Mesenchymal stem cell (in vitro differentiated cells and primary cell): Measurements from ENCODE around the gene TMEM141.
A peak's percentile ranks its signal among the peaks of the same experiment; 100 is the strongest.

Experiments used
- DNase-seq: peaks from one replicate; pipeline ENCODE4 v3.0.0-alpha.2; 2013
- H2AFZ ChIP-seq: one replicate; pipeline ENCODE4 v1.6.1; 2013; ENCODE audit warnings: low read depth, mild to moderate bottlenecking, control low read depth, inconsistent platforms, low read length, moderate library complexity
- H2AK5ac ChIP-seq: 2 replicates; pipeline ENCODE4 v1.6.1; 2013; ENCODE audit warnings: low read length, moderate library complexity, mild to moderate bottlenecking, inconsistent platforms; ENCODE audit not compliant: severe bottlenecking
- H2BK120ac ChIP-seq: one replicate; pipeline ENCODE4 v1.6.1; 2013; ENCODE audit warnings: low read depth, mild to moderate bottlenecking, inconsistent platforms, low read length, moderate library complexity
- H2BK12ac ChIP-seq, 2 experiments: one replicate each; pipeline ENCODE4 v1.6.1; 2013; ENCODE audit warnings: inconsistent platforms in 2 of 2, low read length in 2 of 2, mild to moderate bottlenecking in 2 of 2, moderate library complexity in 2 of 2, control low read depth in 1 of 2
- H2BK15ac ChIP-seq: one replicate; pipeline ENCODE4 v1.6.1; 2013; ENCODE audit warnings: mild to moderate bottlenecking, low read depth, inconsistent platforms; ENCODE audit not compliant: poor library complexity, severe bottlenecking
- H2BK5ac ChIP-seq: 2 replicates; pipeline ENCODE4 v1.6.1; 2013; ENCODE audit warnings: low read depth, mild to moderate bottlenecking, low read length, control low read depth, inconsistent platforms; ENCODE audit not compliant: poor library complexity, severe bottlenecking
- H3K14ac ChIP-seq, 2 experiments: one replicate each; pipeline ENCODE4 v1.6.1; 2013; ENCODE audit warnings: inconsistent platforms in 2 of 2, low read length in 2 of 2, control low read depth in 1 of 2, mild to moderate bottlenecking in 1 of 2, moderate library complexity in 1 of 2
- H3K18ac ChIP-seq, 2 experiments: one replicate each; pipeline ENCODE4 v1.6.1; 2013; ENCODE audit warnings: inconsistent platforms in 2 of 2, low read length in 2 of 2, control low read depth in 1 of 2, low read depth in 1 of 2, mild to moderate bottlenecking in 1 of 2
- H3K23ac ChIP-seq, 2 experiments: one replicate each; pipeline ENCODE4 v1.6.1; 2013; ENCODE audit warnings: inconsistent platforms in 2 of 2, low read length in 2 of 2, mild to moderate bottlenecking in 2 of 2, moderate library complexity in 2 of 2, control low read depth in 1 of 2
- H3K27ac ChIP-seq: 2 replicates; pipeline ENCODE4 v1.5.1; 2013; ENCODE audit warnings: mild to moderate bottlenecking, moderate library complexity, low read length, control low read depth, inconsistent platforms; ENCODE audit not compliant: poor library complexity, severe bottlenecking
- H3K27me3 ChIP-seq, 2 experiments: 2 replicates each; pipeline versions ENCODE4 v1.6.1 to v1.7.0; 2013; ENCODE audit warnings: low read length in 2 of 2, mild to moderate bottlenecking in 2 of 2, moderate library complexity in 2 of 2, control low read depth in 1 of 2, inconsistent platforms in 1 of 2; ENCODE audit not compliant: control insufficient read depth in 1 of 2, insufficient read depth in 1 of 2
- H3K36me3 ChIP-seq, 2 experiments: 2 replicates each; pipeline versions ENCODE4 v1.6.1 to v1.7.0; 2013; ENCODE audit warnings: low read length in 2 of 2, control low read depth in 1 of 2, inconsistent platforms in 1 of 2, low read depth in 1 of 2, mild to moderate bottlenecking in 1 of 2; ENCODE audit not compliant: insufficient read depth in 2 of 2, control insufficient read depth in 1 of 2
- H3K4ac ChIP-seq, 2 experiments: one replicate each; pipeline ENCODE4 v1.6.1; 2013; ENCODE audit warnings: inconsistent platforms in 2 of 2, low read length in 2 of 2, mild to moderate bottlenecking in 2 of 2, moderate library complexity in 2 of 2, control low read depth in 1 of 2, low read depth in 1 of 2
- H3K4me1 ChIP-seq: 2 replicates; pipeline ENCODE4 v1.6.1; 2013; ENCODE audit warnings: low read depth, low read length, control low read depth; ENCODE audit not compliant: control insufficient read depth, insufficient read depth
- H3K4me2 ChIP-seq: 2 replicates; pipeline ENCODE4 v1.6.1; 2013; ENCODE audit warnings: low read length, mild to moderate bottlenecking, inconsistent platforms; ENCODE audit not compliant: poor library complexity, severe bottlenecking
- H3K4me3 ChIP-seq, 2 experiments: 2 replicates each; pipeline versions ENCODE4 v1.5.1 to v1.7.0; 2013; ENCODE audit warnings: low read length in 2 of 2, mild to moderate bottlenecking in 2 of 2, control low read depth in 1 of 2, low read depth in 1 of 2; ENCODE audit not compliant: insufficient read depth in 1 of 2
- H3K79me1 ChIP-seq: replicated peaks from 2 replicates; pipeline ENCODE4 v1.6.1; 2013; ENCODE audit warnings: mild to moderate bottlenecking, control low read depth, low read length, inconsistent platforms; ENCODE audit not compliant: poor library complexity, severe bottlenecking
- H3K9ac ChIP-seq: 2 replicates; pipeline ENCODE4 v1.7.0; 2013; ENCODE audit warnings: mild to moderate bottlenecking, low read length, moderate library complexity
- H3K9me3 ChIP-seq: 2 replicates; pipeline ENCODE4 v1.7.0; 2013; ENCODE audit warnings: mild to moderate bottlenecking, low read length; ENCODE audit not compliant: control insufficient read depth
- H4K8ac ChIP-seq: one replicate; pipeline ENCODE4 v1.6.1; 2013; ENCODE audit warnings: inconsistent platforms, mild to moderate bottlenecking, low read length, moderate library complexity
- H4K91ac ChIP-seq: one replicate; pipeline ENCODE4 v1.6.1; 2013; ENCODE audit warnings: mild to moderate bottlenecking, low read length, inconsistent platforms
- WGBS: methylation state at CpG from one replicate; pipeline ENCODE4 v1.1.7; 2013; ENCODE audit warnings: mixed read lengths; 5-methylcytosine and 5-hydroxymethylcytosine counted together

Gene TMEM141

DNA sequence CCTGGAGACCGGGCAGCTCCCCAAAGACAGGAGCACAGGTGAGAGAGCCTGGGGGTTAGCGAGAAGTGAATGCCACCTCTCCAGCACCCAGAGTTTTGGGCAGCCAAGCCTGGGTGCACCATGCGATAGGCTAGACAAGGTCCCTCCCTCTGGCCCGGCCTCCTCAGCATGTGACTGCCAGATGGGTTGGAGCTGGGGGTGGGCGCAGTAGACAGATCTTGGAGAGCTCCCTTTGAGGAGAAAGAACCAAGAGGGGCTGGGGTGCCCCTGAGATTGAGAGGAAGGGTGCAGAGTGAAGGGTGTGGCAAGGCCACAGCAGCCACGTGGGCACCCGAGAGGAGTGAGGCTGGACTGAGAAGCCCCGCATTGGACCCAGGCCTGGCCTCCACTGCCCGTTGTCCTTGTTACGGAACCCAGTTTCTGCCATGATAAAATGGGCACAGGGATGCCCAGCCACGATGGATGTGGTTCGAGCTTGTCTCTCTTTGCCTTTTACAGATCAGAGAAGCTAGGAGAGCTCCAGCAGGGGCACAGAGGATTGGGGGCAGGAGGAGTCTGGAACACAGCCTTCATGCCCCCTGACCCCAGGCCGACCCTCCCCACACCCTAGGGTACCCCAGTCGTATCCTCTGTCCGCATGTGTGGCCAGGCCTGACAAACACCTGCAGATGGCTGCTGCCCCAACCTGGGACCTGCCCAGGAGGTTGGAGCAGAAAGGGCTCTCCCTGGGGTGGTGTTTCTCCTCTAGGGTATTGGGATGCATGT lies 1.4 kb downstream of the TMEM141 start:
- 93% methylated on average over 12 of the region's 15 CpGs for WGBS
- Histone ChIP-seq H4K91ac (peak overlapping the region; percentile 43), H3K4me1 (peaks cover 16% of the 10 kb centered on the region), H3K27ac (no peak overlapping the region), H2BK15ac (no peak overlapping the region), H3K9ac (peak overlapping the region; percentile 91), H2BK12ac (peak overlapping the region in 1 of 2 experiments; percentile 57), H3K18ac (peak overlapping the region in 1 of 2 experiments; percentile 9), H2BK5ac (no peak overlapping the region), H2AK5ac (no peak overlapping the region), H3K23ac (peak overlapping the region in 1 of 2 experiments; percentile 66), H4K8ac (no peak overlapping the region), H3K27me3 (peaks cover 8 to 21% of the 10 kb centered on the region in 2 experiments), H3K14ac (peak overlapping the region in 1 of 2 experiments; percentile 71), H3K4ac (peak overlapping the region in 1 of 2 experiments; percentile 87), H2AFZ (no peak overlapping the region), H3K4me2 (peak overlapping the region; percentile 80), H3K9me3 (no peaks in the 10 kb centered on the region), H3K36me3 (peaks cover 10 to 24% of the 10 kb centered on the region in 2 experiments), H3K79me1 (peaks cover 21% of the 10 kb centered on the region), H3K4me3 (peak overlapping the region in 1 of 2 experiments; percentile 91), H2BK120ac (no peak overlapping the region)
- DNase-seq: no peak

DNA sequence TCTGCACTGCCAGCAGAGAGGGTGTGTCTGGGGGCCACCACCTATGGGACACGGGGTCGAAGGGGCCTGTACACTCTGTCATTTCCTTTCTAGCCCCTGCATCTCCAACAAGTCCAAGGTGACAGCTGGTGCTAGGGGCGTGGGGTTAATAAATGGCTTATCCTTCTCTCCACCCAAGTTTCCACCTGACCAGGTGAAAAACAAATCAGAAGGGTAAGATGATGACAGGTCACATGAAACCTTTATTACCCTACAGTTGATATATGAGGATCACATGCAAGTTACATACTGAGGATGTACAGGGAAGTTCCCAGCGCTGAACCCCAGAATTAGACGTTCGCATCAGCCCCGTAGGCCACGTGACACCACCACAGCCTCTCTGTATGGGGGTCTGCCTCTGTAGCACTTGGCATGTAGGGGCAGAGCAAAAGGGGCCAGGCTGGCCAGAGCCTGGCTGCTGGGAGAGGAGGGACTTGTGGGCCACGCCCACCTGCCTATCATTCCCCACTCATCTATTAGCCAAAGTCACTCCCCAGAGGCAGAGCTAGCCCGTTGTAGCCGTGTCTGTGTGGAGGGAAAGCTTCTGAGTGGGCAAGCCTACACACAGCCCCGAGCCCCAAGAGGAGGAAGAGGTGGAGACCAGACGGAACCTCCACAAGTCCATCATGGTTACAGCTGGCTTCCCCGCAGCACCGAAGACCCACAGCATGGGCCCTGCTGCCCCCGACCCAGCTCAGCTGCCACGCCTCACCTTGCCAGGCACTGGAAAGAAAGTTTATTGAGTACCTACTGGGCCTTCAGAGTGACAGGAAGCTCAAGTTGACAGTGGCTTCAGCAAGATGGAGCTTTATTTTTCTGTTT lies 2.2 kb downstream of the TMEM141 start:
- H3K23ac ChIP-seq: no peak overlapping the region
- H3K4me3 ChIP-seq: no peak overlapping the region
- H2BK12ac ChIP-seq: peak overlapping the region in 1 of 2 experiments; percentile 35
- WGBS: 85% methylated on average over 15 of the region's 17 CpGs
- H4K91ac ChIP-seq: peak overlapping the region; percentile 43
- H2BK5ac ChIP-seq: no peak overlapping the region
- peaks cover 10 to 24% of the 10 kb centered on the region in 2 experiments for H3K36me3 ChIP-seq
- H2BK15ac ChIP-seq: no peak overlapping the region
- peaks cover 21% of the 10 kb centered on the region for H3K79me1 ChIP-seq
- H2AFZ ChIP-seq: no peak overlapping the region
- no peak overlapping the region for H3K4ac ChIP-seq
- no peak overlapping the region for H4K8ac ChIP-seq
- peaks cover 16% of the 10 kb centered on the region for H3K4me1 ChIP-seq
- H3K18ac ChIP-seq: no peak overlapping the region
- no peaks in the 10 kb centered on the region for H3K9me3 ChIP-seq
- no peak overlapping the region for H2AK5ac ChIP-seq
- H3K14ac ChIP-seq: no peak overlapping the region
- DNase-seq: no peak
- peaks cover 9 to 25% of the 10 kb centered on the region in 2 experiments for H3K27me3 ChIP-seq
- H3K27ac ChIP-seq: no peak overlapping the region
- no peak overlapping the region for H2BK120ac ChIP-seq
- no peak overlapping the region for H3K4me2 ChIP-seq
- no peak overlapping the region for H3K9ac ChIP-seq

DNA sequence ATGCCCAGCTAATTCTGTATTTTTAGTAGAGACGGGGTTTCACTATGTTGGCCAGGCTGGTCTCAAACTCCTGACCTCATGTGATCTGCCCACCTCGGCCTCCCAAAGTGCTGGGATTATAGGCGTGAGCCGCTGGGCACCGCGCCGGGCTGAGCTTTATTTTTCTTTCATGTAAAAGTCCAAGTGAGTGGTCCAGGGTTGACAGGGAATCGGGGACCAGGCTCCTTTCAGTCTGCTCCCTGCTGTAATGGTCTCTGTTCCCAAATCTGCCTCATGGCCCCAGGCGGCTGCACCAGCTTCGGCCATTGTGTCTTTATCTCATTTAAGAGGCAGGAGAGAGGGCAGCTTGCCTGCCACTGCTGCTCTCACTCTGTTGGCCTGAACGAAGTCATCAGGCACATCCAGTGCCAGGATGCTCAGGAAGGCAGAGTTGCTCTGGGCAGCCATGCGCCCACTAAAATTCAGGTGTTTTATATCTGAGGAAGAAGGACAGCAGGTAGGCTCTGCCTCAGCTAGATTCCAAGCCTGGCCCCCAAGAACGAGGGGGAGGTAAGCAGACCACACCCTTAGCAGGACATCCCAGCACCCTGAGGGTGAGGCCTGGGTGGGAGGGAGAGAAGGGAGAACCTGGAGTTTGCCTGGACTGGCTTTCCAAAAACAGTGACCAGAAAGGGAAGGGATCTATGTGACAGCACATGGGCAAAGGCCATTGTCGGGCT lies 3.3 kb downstream of the TMEM141 start:
- Histone ChIP-seq H3K9me3 (no peaks in the 10 kb centered on the region), H3K4ac (no peak overlapping the region), H3K4me1 (peaks cover 17% of the 10 kb centered on the region), H3K27ac (no peak overlapping the region), H2BK12ac (no peak overlapping the region), H3K4me2 (no peak overlapping the region), H2AK5ac (no peak overlapping the region), H3K36me3 (peaks cover 10 to 24% of the 10 kb centered on the region in 2 experiments), H3K18ac (no peak overlapping the region), H3K79me1 (peaks cover 21% of the 10 kb centered on the region), H3K27me3 (peaks cover 21 to 36% of the 10 kb centered on the region in 2 experiments), H2BK15ac (peak overlapping the region; percentile 37), H3K23ac (peak overlapping the region in 1 of 2 experiments; percentile 41), H2BK5ac (no peak overlapping the region), H3K14ac (no peak overlapping the region), H3K4me3 (no peak overlapping the region), H2BK120ac (no peak overlapping the region), H4K91ac (no peak overlapping the region), H3K9ac (no peak overlapping the region), H2AFZ (no peak overlapping the region), H4K8ac (no peak overlapping the region)
- WGBS: 96% methylated on average over 14 of the region's 14 CpGs
- DNase-seq: no peak
